HG02678 (cell line): ENCODE data around the gene WDR27.
"Not testable (repeated sequence)": the region's sequence is repeated elsewhere in the genome, so short reads cannot be mapped to it uniquely, and the experiment has no call there.

Experiments
- ATAC-seq: cut with Tn5 transposase; IDR thresholded peaks from one replicate; pipeline ENCODE4 v1.9.1; 2021; ENCODE audit warnings: mild to moderate bottlenecking, moderate library complexity; ENCODE audit not compliant: unreplicated experiment

Gene WDR27

GRCh38 chr6:169452117-169452868, 249.5 kb downstream of the WDR27 start:
- ATAC-seq, result no peak

GRCh38 chr6:169451065-169451838, 250.6 kb downstream of the WDR27 start:
- ATAC-seq, result no peak

GRCh38 chr6:169450097-169450496, 251.7 kb downstream of the WDR27 start:
- ATAC-seq, result no peak

GRCh38 chr6:169449221-169449620, 252.6 kb downstream of the WDR27 start:
- ATAC-seq, result no peak

GRCh38 chr6:169445661-169446581, 255.9 kb downstream of the WDR27 start:
- no peak for ATAC-seq

- ATAC-seq, result no peak
Observed at GRCh38 chr6:169445227-169445626, 256.6 kb downstream of the WDR27 start.

- ATAC-seq, result no peak
Observed at GRCh38 chr6:169441292-169441691, 260.5 kb downstream of the WDR27 start.

GRCh38 chr6:169439710-169440109, 262.1 kb downstream of the WDR27 start:
- ATAC-seq, result no peak

GRCh38 chr6:169434554-169434953, 267.3 kb downstream of the WDR27 start:
- ATAC-seq, result not testable (repeated sequence)

GRCh38 chr6:169429001-169429400, 272.8 kb downstream of the WDR27 start:
- ATAC-seq, result no peak

GRCh38 chr6:169428532-169428931, 273.3 kb downstream of the WDR27 start:
- no peak for ATAC-seq

- ATAC-seq, result no peak
Observed at GRCh38 chr6:169427856-169428255, 274.0 kb downstream of the WDR27 start.

GRCh38 chr6:169426611-169427010, 275.2 kb downstream of the WDR27 start:
- ATAC-seq, result no peak

GRCh38 chr6:169425628-169426370, 276.0 kb downstream of the WDR27 start:
- no peak for ATAC-seq

GRCh38 chr6:169424821-169425240, 277.0 kb downstream of the WDR27 start:
- no peak for ATAC-seq

GRCh38 chr6:169424149-169424804, 277.6 kb downstream of the WDR27 start:
- no peak for ATAC-seq

GRCh38 chr6:169421586-169422264, 280.1 kb downstream of the WDR27 start:
- ATAC-seq, result no peak

GRCh38 chr6:169420912-169421543, 280.8 kb downstream of the WDR27 start:
- no peak for ATAC-seq

GRCh38 chr6:169417101-169417500, 284.7 kb downstream of the WDR27 start:
- no peak for ATAC-seq
